Posterior vena cava (tissue), 2 donors: Measurements from ENCODE around the gene HOXB5. TPM values are rescaled to one million over a fixed set of nuclear protein-coding genes. Genes with fewer than 3 reads are reported as not detected.

Experiments used
- DNase-seq: peaks from one replicate; pipeline ENCODE4 v3.0.0-alpha.2; 2020; ENCODE audit warnings: low spot score
- intact Hi-C, 2 donors: fragments of 100-400 bp; cut with DNase I; formaldehyde crosslinking; loops; one replicate each; pipeline versions ENCODE4 v1.14.1 to v1.14.2; 2022 to 2023
- total RNA-seq, 2 donors: library from RNA; stranded (reverse); fragmentation: NEBNext Ultra II Directional; extraction: Animal tissue kit (Norgen Biotek cat#: 25700); gene quantifications; one replicate each; pipeline ENCODE4 v1.2.1, GENCODE V29; 2021
- donor health status: DM: yes; HTN: yes; CAD: no.
- donor health status: DM: yes; HTN: yes; CAD: no.

HOXB5 gene
- total RNA-seq, 2 donors from 2014 or later, result 1.1 to 2.8 TPM

GRCh38 chr17:48582750-48583069 is 10.9 kb downstream of the HOXB5 start:
- no peak for DNase-seq
- intact Hi-C loops, result no loop called here

- intact Hi-C loops, result no loop called here
- DNase-seq, result no peak
These were observed 13.6 kb downstream of the HOXB5 start for GRCh38 chr17:48579760-48580554.

GRCh38 chr17:48579471-48579759 is 14.2 kb downstream of the HOXB5 start:
- DNase-seq, result no peak
- intact Hi-C loops, result no loop called here

- no peak for DNase-seq
- intact Hi-C loops, result no loop called here
These were observed 14.7 kb downstream of the HOXB5 start for GRCh38 chr17:48578616-48579470.

- intact Hi-C loops, result no loop called here
- peak; percentile 94 for DNase-seq
These were observed 15.5 kb downstream of the HOXB5 start, which contains the start of gene HOXB4 for GRCh38 chr17:48577946-48578615. HOXB4 (minus strand) TSS chr17:48578350; CDS start chr17:48578319, 31 bp downstream.

- intact Hi-C loops, result no loop called here
These were observed 16.1 kb downstream of the HOXB5 start for GRCh38 chr17:48577330-48577945.

GRCh38 chr17:48576479-48577309 is 16.9 kb downstream of the HOXB5 start:
- DNase-seq, result peak; percentile 85
- intact Hi-C loops, result no loop called here

More at GRCh38 chr17:48577330-48577945, 16.1 kb downstream of the HOXB5 start:
- DNase-seq, result no peak

- intact Hi-C loops, result no loop called here
- DNase-seq, result no peak
These were observed 17.7 kb downstream of the HOXB5 start for GRCh38 chr17:48575673-48576478.

GRCh38 chr17:48575066-48575582 is 18.5 kb downstream of the HOXB5 start:
- intact Hi-C loops, result no loop called here
- no peak for DNase-seq

GRCh38 chr17:48574505-48575065 is 19.0 kb downstream of the HOXB5 start:
- intact Hi-C loops, result no loop called here
- no peak for DNase-seq

- intact Hi-C loops, result loop anchor here in 1 of 2 donors (2.0 kb wide), 1 partner anchor 25 kb away; no protein-coding TSS in a partner anchor
- DNase-seq, result no peak
These were observed 21.7 kb downstream of the HOXB5 start for GRCh38 chr17:48571826-48572417.

GRCh38 chr17:48571024-48571818 is 22.4 kb downstream of the HOXB5 start:
- intact Hi-C loops, result loop anchor here in 1 of 2 donors (2.0 kb wide), 1 partner anchor 24 kb away; no protein-coding TSS in a partner anchor

GRCh38 chr17:48570325-48571023 is 23.1 kb downstream of the HOXB5 start:
- DNase-seq, result no peak
- intact Hi-C loops, result loop anchor here in 1 of 2 donors (2.0 kb wide), 1 partner anchor 24 kb away; no protein-coding TSS in a partner anchor

More at GRCh38 chr17:48571024-48571818, 22.4 kb downstream of the HOXB5 start:
- DNase-seq, result no peak

- no peak for DNase-seq
- intact Hi-C loops, result loop anchor here in 1 of 2 donors (2.0 kb wide), 1 partner anchor 23 kb away; no protein-coding TSS in a partner anchor
These were observed 23.8 kb downstream of the HOXB5 start for GRCh38 chr17:48569674-48570324.

GRCh38 chr17:48569240-48569582 is 24.4 kb downstream of the HOXB5 start:
- no peak for DNase-seq
- intact Hi-C loops, result no loop called here
